Erythroblast (primary cell): ENCODE data around the gene SIPA1.

Experiments used
- DNase-seq, 2 experiments: peaks; one replicate each; lab custom pipeline; 2025; lab: John Stamatoyannopoulos, UW
- GATA1 ChIP-seq: IDR thresholded peaks from 2 replicates; pipeline ENCODE4 v1.6.1; 2011; ENCODE audit warnings: low read depth, mild to moderate bottlenecking, control low read depth, low read length, moderate library complexity
- POLR2A ChIP-seq: IDR thresholded peaks from 2 replicates; pipeline ENCODE4 v1.6.1; 2011; ENCODE audit warnings: mild to moderate bottlenecking, low read length

Gene SIPA1

GRCh38 chr11:65623852-65624616 lies 13.9 kb upstream of the SIPA1 start:
- no peak for TF ChIP-seq POLR2A
- no peak for TF ChIP-seq GATA1
- DNase-seq: no peak

- TF ChIP-seq POLR2A: no peak
- no peak for TF ChIP-seq GATA1
- no peak for DNase-seq
Measured at GRCh38 chr11:65624931-65625627, 12.8 kb upstream of the SIPA1 start.

GRCh38 chr11:65625628-65626342 lies 12.1 kb upstream of the SIPA1 start:
- no peak for TF ChIP-seq GATA1

GRCh38 chr11:65627202-65627601 lies 10.7 kb upstream of the SIPA1 start:
- TF ChIP-seq POLR2A: no peak
- no peak for TF ChIP-seq GATA1

More at GRCh38 chr11:65625628-65626342, 12.1 kb upstream of the SIPA1 start:
- DNase-seq: peak; percentile 66 to 82

GRCh38 chr11:65629579-65629978 lies 8.3 kb upstream of the SIPA1 start:
- no peak for TF ChIP-seq GATA1
- TF ChIP-seq POLR2A: no peak
- DNase-seq: no peak

More at GRCh38 chr11:65627202-65627601, 10.7 kb upstream of the SIPA1 start:
- DNase-seq: no peak

- TF ChIP-seq GATA1 (no peak), POLR2A (no peak)
- DNase-seq: no peak
Measured at GRCh38 chr11:65630215-65630614, 7.7 kb upstream of the SIPA1 start.

- DNase-seq: no peak
- TF ChIP-seq GATA1: no peak
- TF ChIP-seq POLR2A: no peak
Measured at GRCh38 chr11:65633390-65634108, 4.4 kb upstream of the SIPA1 start.

- DNase-seq: no peak
- TF ChIP-seq POLR2A: no peak
- TF ChIP-seq GATA1: no peak
Measured at GRCh38 chr11:65634109-65634436, 3.8 kb upstream of the SIPA1 start.

GRCh38 chr11:65634440-65634839 lies 3.5 kb upstream of the SIPA1 start:
- no peak for DNase-seq
- TF ChIP-seq POLR2A: no peak
- TF ChIP-seq GATA1: no peak

- TF ChIP-seq GATA1: no peak
- no peak for TF ChIP-seq POLR2A
- peak; percentile 32 to 41 for DNase-seq
Measured at GRCh38 chr11:65634905-65635731, 2.8 kb upstream of the SIPA1 start.

- TF ChIP-seq GATA1 (no peak), POLR2A (no peak)
- DNase-seq: peak; percentile 90 to 91
Measured at GRCh38 chr11:65636108-65637031, 1.5 kb upstream of the SIPA1 start.
